VCaP (cell line): ENCODE measurements around the gene TTLL7.

Source experiments
- H3K27ac ChIP-seq: fragments of 450-650 bp; 2 replicates; pipeline ENCODE4 v1.5.1; 2017
- CTCF ChIP-seq: fragments of 450-650 bp; conservative IDR thresholded peaks from 2 replicates; pipeline ENCODE4 v1.5.1; 2017; ENCODE audit warnings: mild to moderate bottlenecking, moderate library complexity

TTLL7 gene

GRCh38 chr1:84000954-84001495 is 2.1 kb upstream of the TTLL7 start:
- TF ChIP-seq CTCF: no peak

GRCh38 chr1:84000196-84000885 is 1.4 kb upstream of the TTLL7 start:
- H3K27ac ChIP-seq: peak overlapping the region; percentile 83; the same call in 1 of the 2 replicates
- no peak for TF ChIP-seq CTCF

More at GRCh38 chr1:84000954-84001495, 2.1 kb upstream of the TTLL7 start:
- no peak overlapping the region for H3K27ac ChIP-seq

- peak overlapping the region; percentile 83 for H3K27ac ChIP-seq
- no peak for TF ChIP-seq CTCF
Observed at GRCh38 chr1:83999316-83999819, 436 bp upstream of the TTLL7 start.

- no peak for TF ChIP-seq CTCF
- H3K27ac ChIP-seq: no peak overlapping the region
Observed at GRCh38 chr1:83998205-83998497, 781 bp downstream of the TTLL7 start.

GRCh38 chr1:83997631-83998030 is 1.3 kb downstream of the TTLL7 start:
- TF ChIP-seq CTCF: no peak
- no peak overlapping the region for H3K27ac ChIP-seq

GRCh38 chr1:83996621-83997020 is 2.3 kb downstream of the TTLL7 start:
- no peak overlapping the region for H3K27ac ChIP-seq
- no peak for TF ChIP-seq CTCF

GRCh38 chr1:83996191-83996590 is 2.7 kb downstream of the TTLL7 start:
- no peak overlapping the region for H3K27ac ChIP-seq
- no peak for TF ChIP-seq CTCF
